ENCODE measurements around the gene FKBP10.
A peak's percentile ranks its signal among the peaks of the same experiment; 100 is the strongest.
"Not testable (repeated sequence)": the region's sequence is repeated elsewhere in the genome, so short reads cannot be mapped to it uniquely, and the experiment has no call there.

FKBP10 gene

GRCh38 chr17:41839448-41839847 is 26.6 kb downstream of the FKBP10 start:
- not testable (repeated sequence) for DNase-seq

GRCh38 chr17:41840781-41841180 is 28.0 kb downstream of the FKBP10 start:
- DNase-seq, result not testable (repeated sequence)

GRCh38 chr17:41844971-41845370 is 32.2 kb downstream of the FKBP10 start:
- DNase-seq, result no peak

- DNase-seq, result no peak
Measured at GRCh38 chr17:41848788-41849187, 36.0 kb downstream of the FKBP10 start.

GRCh38 chr17:41849251-41849990 is 36.6 kb downstream of the FKBP10 start:
- no peak for DNase-seq

- not testable (repeated sequence) for DNase-seq
Measured at GRCh38 chr17:41851382-41851781, 38.6 kb downstream of the FKBP10 start.

GRCh38 chr17:41860254-41860931 is 47.6 kb downstream of the FKBP10 start:
- DNase-seq, result no peak

- DNase-seq, result peak; percentile 48
Measured at GRCh38 chr17:41863074-41863848, 50.5 kb downstream of the FKBP10 start.

- DNase-seq, result no peak
Measured at GRCh38 chr17:41864498-41864835, 51.7 kb downstream of the FKBP10 start.

- DNase-seq, result peak; percentile 94
Measured at GRCh38 chr17:41864836-41865595, 52.2 kb downstream of the FKBP10 start, which contains the start of gene KLHL11. Gene KLHL11, minus strand, starts transcription at chr17:41865423. Its CDS starts 53 bp downstream, at chr17:41865370.

- DNase-seq, result no peak
Measured at GRCh38 chr17:41865596-41865893, 52.7 kb downstream of the FKBP10 start.

GRCh38 chr17:41868568-41868967 is 55.8 kb downstream of the FKBP10 start:
- no peak for DNase-seq

GRCh38 chr17:41869426-41869825 is 56.6 kb downstream of the FKBP10 start:
- DNase-seq, result no peak

- DNase-seq, result no peak
Measured at GRCh38 chr17:41870097-41870496, 57.3 kb downstream of the FKBP10 start.

GRCh38 chr17:41870627-41871026 is 57.8 kb downstream of the FKBP10 start:
- no peak for DNase-seq

- DNase-seq, result no peak
Measured at GRCh38 chr17:41871789-41872188, 59.0 kb downstream of the FKBP10 start.

Measured in activated CD4-positive, alpha-beta T cell treated with anti-CD3 and anti-CD28 coated beads, Interleukin-10, Interleukin-2, amounts not matched to agents 100 ng/mL and 50 ng/mL, durations not matched to agents 16 hours and 8 hours (primary cell).